OCI-LY1 (cell line): Measurements from ENCODE around the gene IRX2.

Source experiments
- H2AFZ ChIP-seq: fragments of 200-600 bp; sonication (generic), shearing (Covaris generic); 2 replicates; pipeline ENCODE4 v1.6.0; 2014; ENCODE audit warnings: antibody characterized with exemption, mild to moderate bottlenecking, low read length
- H3F3A ChIP-seq: fragments of 200-600 bp; sonication (generic), shearing (Covaris generic); 2 replicates; pipeline ENCODE4 v1.6.0; 2014; ENCODE audit warnings: mild to moderate bottlenecking, antibody characterized with exemption, low read length, moderate library complexity; ENCODE audit not compliant: insufficient read depth
- H3K27ac ChIP-seq: fragments of 200-600 bp; sonication (generic); 2 replicates; pipeline ENCODE4 v1.5.1; 2014; ENCODE audit warnings: low read length, mixed run types, mild to moderate bottlenecking, low read depth; ENCODE audit not compliant: poor library complexity, severe bottlenecking
- H3K27me3 ChIP-seq: fragments of 200-600 bp; sonication (generic); 2 replicates; pipeline ENCODE4 v1.6.0; 2014; ENCODE audit warnings: antibody characterized with exemption, mild to moderate bottlenecking, low read length, moderate library complexity; ENCODE audit not compliant: insufficient read depth
- H3K36me3 ChIP-seq: fragments of 200-600 bp; sonication (generic); 2 replicates; pipeline ENCODE4 v1.6.1; 2014; ENCODE audit warnings: mild to moderate bottlenecking, antibody characterized with exemption, low read length, moderate library complexity, mixed read lengths; ENCODE audit not compliant: insufficient read depth
- H3K4me1 ChIP-seq: fragments of 200-600 bp; sonication (generic); 2 replicates; pipeline ENCODE4 v1.5.1; 2014; ENCODE audit warnings: mild to moderate bottlenecking, low read length, moderate library complexity; ENCODE audit not compliant: insufficient read depth, severe bottlenecking
- H3K4me2 ChIP-seq: fragments of 200-600 bp; sonication (generic), shearing (Covaris generic); 2 replicates; pipeline ENCODE4 v1.6.1; 2014; ENCODE audit warnings: low read length
- H3K4me3 ChIP-seq: fragments of 200-600 bp; sonication (generic); 2 replicates; pipeline ENCODE4 v1.5.1; 2014; ENCODE audit warnings: low read length, low read depth, mild to moderate bottlenecking, mixed read lengths; ENCODE audit not compliant: poor library complexity, severe bottlenecking
- H3K79me2 ChIP-seq: fragments of 200-600 bp; shearing (Covaris generic); 2 replicates; pipeline ENCODE4 v1.6.1; 2016; ENCODE audit warnings: mixed run types, low read length, mixed read lengths; ENCODE audit not compliant: insufficient read depth
- H3K9ac ChIP-seq: fragments of 200-600 bp; sonication (generic), shearing (Covaris generic); 2 replicates; pipeline ENCODE4 v1.6.1; 2014; ENCODE audit warnings: mild to moderate bottlenecking, low read length, mixed read lengths
- H3K9me2 ChIP-seq: fragments of 200-600 bp; sonication (generic), shearing (Covaris generic); 2 replicates; pipeline ENCODE4 v1.6.1; 2014; ENCODE audit warnings: low read depth, mild to moderate bottlenecking, low read length, mixed read lengths
- H3K9me3 ChIP-seq: fragments of 200-600 bp; shearing (Covaris generic); 2 replicates; pipeline ENCODE4 v1.6.1; 2014; ENCODE audit warnings: low read length, mixed read lengths
- H4K20me1 ChIP-seq: fragments of 200-600 bp; sonication (generic), shearing (Covaris generic); 2 replicates; pipeline ENCODE4 v1.6.0; 2016; ENCODE audit warnings: mild to moderate bottlenecking, low read length; ENCODE audit not compliant: insufficient read depth
- CTCF ChIP-seq: fragments of 200-600 bp; sonication (generic), shearing (Covaris generic); IDR thresholded peaks from 2 replicates; pipeline ENCODE4 v1.5.1; 2017; ENCODE audit warnings: mild to moderate bottlenecking, antibody characterized with exemption, low read length, moderate library complexity, mixed read lengths
- EZH2 ChIP-seq: fragments of 200-600 bp; sonication (generic), shearing (Covaris generic); IDR thresholded peaks from 2 replicates; pipeline ENCODE4 v1.8.0; 2017; ENCODE audit warnings: borderline replicate concordance, mixed run types, mild to moderate bottlenecking, antibody characterized with exemption, low read length, moderate library complexity, mixed read lengths

Gene IRX2

GRCh38 chr5:2711446-2712425 lies 39.7 kb downstream of the IRX2 start:
- Histone ChIP-seq H3K4me2 (no peak overlapping the region), H3K4me1 (no peaks in the 10 kb centered on the region), H3K9me3 (no peaks in the 10 kb centered on the region), H4K20me1 (no peaks in the 10 kb centered on the region), H3K27ac (no peak overlapping the region), H3K27me3 (no peaks in the 10 kb centered on the region), H3K36me3 (no peaks in the 10 kb centered on the region), H3K9ac (no peak overlapping the region), H3F3A (no peaks in the 10 kb centered on the region), H3K4me3 (no peak overlapping the region), H3K9me2 (no peaks in the 10 kb centered on the region), H3K79me2 (no peaks in the 10 kb centered on the region), H2AFZ (no peak overlapping the region)
- TF ChIP-seq CTCF (no peak), EZH2 (no peak)

DNA sequence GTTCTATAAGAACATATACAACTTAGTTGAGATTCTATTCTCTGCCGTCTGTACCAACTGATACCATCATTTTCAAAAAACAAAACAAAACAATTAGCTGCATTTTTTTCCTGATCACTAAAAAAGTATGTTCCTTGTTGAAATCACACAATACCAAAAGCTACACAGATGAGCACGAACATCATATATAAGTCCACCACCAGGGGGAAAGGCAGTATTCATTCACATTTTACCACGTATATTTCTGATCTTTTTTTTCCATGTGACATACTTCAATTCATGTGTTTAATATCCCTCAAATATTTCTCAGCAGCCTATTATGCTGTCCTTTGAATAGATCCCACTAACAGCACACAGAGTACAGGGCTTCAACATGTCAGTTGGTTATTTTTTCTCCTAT lies 40.6 kb downstream of the IRX2 start:
- no peaks in the 10 kb centered on the region for H3K4me1 ChIP-seq
- no peaks in the 10 kb centered on the region for H3K9me3 ChIP-seq
- H3K4me2 ChIP-seq = no peak overlapping the region
- H2AFZ ChIP-seq = no peak overlapping the region
- no peaks in the 10 kb centered on the region for H3K9me2 ChIP-seq
- H3K9ac ChIP-seq = no peak overlapping the region
- H3F3A ChIP-seq = no peaks in the 10 kb centered on the region
- H3K79me2 ChIP-seq = no peaks in the 10 kb centered on the region
- no peak overlapping the region for H3K4me3 ChIP-seq
- H3K27me3 ChIP-seq = no peaks in the 10 kb centered on the region
- TF ChIP-seq CTCF (no peak; the same call in 1 of the 2 replicates), EZH2 (no peak)
- H4K20me1 ChIP-seq = no peaks in the 10 kb centered on the region
- H3K36me3 ChIP-seq = no peaks in the 10 kb centered on the region
- no peak overlapping the region for H3K27ac ChIP-seq

GRCh38 chr5:2709976-2710689 lies 41.3 kb downstream of the IRX2 start:
- Histone ChIP-seq H3K9me2 (no peaks in the 10 kb centered on the region), H3K36me3 (no peaks in the 10 kb centered on the region), H2AFZ (no peak overlapping the region), H3K9ac (no peak overlapping the region), H3F3A (no peaks in the 10 kb centered on the region), H3K4me2 (no peak overlapping the region), H3K9me3 (no peaks in the 10 kb centered on the region), H3K79me2 (no peaks in the 10 kb centered on the region), H3K27me3 (no peaks in the 10 kb centered on the region), H3K4me1 (no peaks in the 10 kb centered on the region), H3K4me3 (no peak overlapping the region), H3K27ac (no peak overlapping the region), H4K20me1 (no peaks in the 10 kb centered on the region)
- TF ChIP-seq CTCF (no peak), EZH2 (no peak)
